GM04504 (cell line): ENCODE results near the gene UXT.
"Not testable (repeated sequence)": the region's sequence is repeated elsewhere in the genome, so short reads cannot be mapped to it uniquely, and the experiment has no call there.

ENCODE experiments used
- DNase-seq: peaks from one replicate; pipeline ENCODE4 v3.0.0-alpha.2; 2012; ENCODE audit warnings: low read depth

UXT gene

DNA sequence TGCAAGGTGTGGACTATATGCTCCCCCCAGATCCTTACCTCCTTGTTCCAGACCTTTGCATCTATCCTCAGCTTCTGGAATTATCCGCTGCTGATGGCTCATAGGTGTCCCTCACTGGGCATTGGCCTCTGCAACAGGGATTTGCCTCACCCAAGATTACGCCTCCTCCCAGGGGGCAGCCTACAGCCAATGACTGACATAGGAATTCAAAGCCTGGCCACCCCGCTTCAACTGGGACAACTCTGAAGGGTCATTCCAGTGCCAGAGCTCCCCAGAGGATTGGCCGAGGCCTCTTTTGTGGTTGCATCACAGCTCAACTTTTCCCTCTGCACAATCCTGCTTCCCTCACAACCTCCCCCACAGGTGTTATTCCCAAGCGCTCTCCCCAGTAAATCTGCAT, 44.4 kb downstream of the UXT start:
- DNase-seq: no peak

DNA sequence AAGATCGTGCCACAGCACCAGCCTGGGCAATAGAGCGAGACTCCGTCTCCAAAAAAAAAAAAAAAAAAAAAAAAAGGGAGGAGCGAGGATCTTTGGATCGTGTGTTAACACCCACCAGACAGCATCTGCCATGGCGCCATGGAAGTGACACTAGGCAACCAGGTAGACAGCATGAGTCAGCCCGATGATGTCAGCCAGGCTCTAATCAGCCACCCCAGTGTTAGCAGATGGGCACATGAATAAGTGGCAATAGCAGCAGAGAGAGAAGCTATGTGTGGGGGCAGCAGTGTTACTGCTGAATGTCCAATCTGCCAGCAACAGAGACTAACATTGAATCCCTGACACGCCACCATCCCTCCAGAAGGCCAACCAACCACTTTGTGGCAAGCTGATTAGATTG, 45.9 kb downstream of the UXT start:
- no peak for DNase-seq

DNA sequence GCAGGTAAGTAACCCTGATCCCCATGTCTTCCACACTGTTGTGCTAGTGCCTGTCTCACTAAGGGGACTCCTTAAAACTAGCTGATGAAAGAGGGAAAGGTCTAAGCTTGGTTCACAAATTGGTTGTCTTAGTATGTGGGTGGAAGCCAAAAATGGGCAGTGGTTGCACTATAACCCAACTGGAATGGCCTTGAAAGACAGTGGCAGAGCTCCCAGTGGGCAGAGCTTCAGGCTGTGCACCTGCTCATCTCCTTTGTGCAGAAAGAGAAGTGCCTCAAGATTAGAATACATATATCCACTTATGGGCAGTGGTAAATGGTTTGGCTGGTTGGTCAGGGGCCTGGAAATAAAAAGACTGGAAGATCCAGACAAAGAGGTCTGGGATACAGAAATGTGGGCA, 46.6 kb downstream of the UXT start:
- DNase-seq: no peak

DNA sequence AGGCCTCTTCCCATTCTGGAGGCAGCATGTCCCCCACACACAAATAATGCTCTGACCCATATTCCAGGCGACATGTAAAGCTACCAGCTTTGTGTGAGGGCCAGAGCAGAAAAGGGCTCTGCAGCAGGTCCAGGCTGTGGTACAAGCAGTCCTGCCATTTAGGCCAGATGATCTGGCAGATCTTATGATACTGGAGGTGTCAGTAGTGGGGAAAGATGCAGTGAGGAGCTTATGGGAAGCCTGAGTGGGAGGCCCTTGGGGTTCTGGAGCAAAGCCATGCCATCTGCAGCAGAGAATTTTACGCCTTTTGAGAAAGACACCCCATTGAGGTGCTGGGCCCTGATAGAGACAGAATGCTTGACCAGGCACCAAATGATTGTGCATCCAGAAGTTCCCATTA, 47.1 kb downstream of the UXT start:
- DNase-seq: no peak

DNA sequence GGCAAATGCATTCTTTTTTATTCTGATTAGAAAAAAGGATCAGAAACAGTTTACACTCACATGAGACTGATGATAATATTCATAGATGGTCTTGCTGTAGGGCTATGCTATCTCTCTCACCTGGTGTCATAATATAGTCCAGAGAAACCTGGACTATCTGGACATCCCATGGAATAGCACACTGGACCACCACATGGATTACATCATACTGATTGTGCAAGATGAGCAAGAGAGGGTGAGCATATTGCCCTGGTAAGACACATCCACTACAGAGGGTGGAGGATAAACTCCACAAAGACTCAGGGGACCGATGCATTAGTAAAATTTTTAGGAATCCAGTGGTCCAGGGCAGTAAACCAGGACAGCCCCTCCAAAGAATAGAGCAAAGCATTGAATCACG, 47.5 kb downstream of the UXT start:
- no peak for DNase-seq

DNA sequence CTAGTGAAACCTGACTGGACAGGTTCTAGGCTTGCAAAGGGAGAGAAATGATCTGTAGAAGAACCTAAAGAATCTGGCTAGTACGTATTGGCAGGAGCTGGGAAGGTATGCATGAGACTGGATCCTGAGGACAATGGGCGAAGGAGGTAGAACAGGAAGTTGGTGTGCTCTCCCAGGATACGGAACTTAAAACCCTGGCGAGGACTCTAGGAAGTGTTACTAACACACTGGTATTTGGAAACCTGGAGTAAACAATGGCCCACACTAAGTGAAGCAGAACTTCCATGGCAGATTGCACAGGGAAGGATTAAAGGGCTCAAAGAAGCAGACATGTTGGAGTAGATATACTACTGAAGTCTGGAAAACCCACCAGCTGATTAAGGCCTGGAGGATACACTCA, 48.5 kb downstream of the UXT start:
- no peak for DNase-seq

DNA sequence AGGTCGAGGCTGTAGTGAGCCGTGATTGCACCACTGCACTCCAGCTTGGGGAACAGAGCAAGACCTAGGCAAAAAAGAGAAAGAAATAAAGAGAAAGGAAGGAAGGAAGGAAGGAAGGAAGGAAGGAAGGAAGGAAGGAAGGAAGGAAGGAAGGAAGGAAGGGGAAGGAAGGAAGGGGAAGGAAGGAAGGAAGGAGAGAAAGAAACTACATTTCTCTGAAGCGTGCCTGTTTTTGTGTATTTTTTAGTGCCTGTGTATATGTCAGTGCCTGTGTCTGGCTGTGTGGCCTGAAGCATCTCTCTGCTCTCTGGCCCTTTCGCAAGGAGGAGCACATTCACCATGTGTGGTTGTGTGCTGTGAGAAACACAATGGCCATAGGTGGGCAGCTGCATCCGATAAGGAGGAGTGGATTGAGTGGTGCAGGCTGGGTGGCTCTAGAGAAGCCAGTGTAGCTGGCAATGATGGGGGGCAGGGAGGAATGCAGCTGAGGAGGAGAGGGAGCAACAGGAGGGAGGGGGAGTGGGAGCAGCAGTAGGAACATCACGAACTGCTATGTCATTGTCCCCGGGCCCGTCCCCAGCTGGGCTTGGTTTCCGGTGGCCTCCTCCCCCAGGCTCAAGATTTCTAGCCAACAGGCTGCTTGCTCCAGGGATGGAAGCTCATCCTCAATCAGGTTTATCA, 50.7 kb downstream of the UXT start:
- DNase-seq: no peak

DNA sequence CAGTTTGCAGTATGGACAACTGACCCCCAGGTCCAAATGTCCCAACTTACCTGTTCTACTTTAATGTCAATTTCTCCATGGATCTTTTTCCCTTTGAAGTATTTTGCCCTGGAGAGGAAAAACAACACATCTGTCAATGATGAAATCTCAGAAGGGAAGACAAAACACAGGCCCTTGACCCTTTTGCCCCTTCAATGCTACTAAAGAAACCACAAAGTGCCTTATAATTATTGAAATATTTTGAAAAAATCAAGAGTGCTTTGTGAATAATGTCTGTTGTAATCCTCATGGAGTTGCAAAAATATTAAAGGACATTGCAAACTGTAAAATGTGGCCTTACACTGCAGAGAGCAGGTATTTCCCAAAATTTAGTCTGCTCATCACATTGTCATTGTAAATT, 51.9 kb downstream of the UXT start:
- DNase-seq: no peak

DNA sequence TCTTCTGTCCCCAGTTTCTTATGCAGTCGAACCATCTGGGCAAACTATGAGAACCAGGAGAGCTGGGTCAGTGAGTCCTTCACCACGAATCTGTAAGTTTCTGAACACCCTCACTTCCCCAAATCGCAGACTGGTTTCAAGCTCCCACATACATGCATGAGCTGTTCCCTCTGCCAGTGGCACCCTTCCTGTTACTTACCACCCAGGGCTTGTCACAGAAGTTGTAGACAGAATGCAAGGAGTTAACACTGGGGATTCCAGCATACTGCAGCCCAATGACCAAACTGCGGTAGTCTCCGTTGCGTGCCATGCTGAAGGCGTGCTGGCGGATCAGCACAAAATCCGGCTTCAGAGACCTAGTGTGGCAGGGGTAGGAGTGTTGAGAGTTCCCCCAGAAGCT, 54.0 kb downstream of the UXT start:
- DNase-seq: no peak

DNA sequence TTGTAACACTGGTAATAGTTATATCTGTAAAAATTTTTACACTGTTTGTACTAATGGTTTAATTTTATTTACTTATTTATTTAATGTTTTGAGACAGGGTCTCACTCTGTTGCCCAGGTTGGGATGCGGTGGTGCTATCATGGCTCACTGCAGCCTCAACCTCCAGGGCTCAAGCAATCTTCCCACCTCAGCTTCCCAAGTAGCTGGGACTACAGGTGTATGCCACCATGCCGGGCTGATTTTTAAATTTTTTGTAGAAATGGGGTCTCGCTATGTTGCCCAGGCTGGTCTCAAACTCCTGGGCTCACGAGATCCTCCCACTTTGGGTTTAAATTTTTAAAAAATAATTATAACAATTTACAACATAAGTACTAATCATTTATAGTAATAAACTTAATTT, 55.9 kb downstream of the UXT start:
- not testable (repeated sequence) for DNase-seq
